ENCODE data around the gene STRBP.

GRCh38 chr9:123187131-123187530, 81.3 kb downstream of the STRBP start:
- TF ChIP-seq CTCF (IDR thresholded peaks at IDR 0.05; ENCODE audit: low read depth, low read length, poor library complexity, severe bottlenecking) (no peak), EZH2phosphoT487 (IDR thresholded peaks at IDR 0.05; ENCODE audit: borderline replicate concordance, low read length) (no peak)

All from DOHH2 (cell line).